ENCODE results near the gene SFT2D3.

DNA sequence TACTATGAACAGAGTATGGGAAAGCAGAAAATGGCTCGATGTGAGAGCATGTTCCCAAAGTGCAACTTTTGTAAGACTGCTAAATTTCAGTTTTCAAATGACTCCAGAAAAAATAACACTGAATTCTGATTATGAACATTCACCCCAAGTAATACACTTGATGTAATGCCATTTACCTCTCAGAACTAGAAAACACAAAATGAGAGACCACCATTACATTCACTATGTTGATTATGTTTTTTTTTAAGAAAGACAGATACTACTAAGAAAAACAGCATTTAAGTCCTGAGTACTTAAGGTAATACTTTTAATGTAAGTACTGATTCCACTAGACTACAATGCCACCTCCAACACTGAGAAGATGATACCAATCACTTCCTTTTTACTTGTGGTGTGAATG is 38.5 kb downstream of the SFT2D3 start:
- no peak for TF ChIP-seq GATA2 (IDR thresholded peaks at IDR 0.05; ENCODE audit: low read depth, low read length)
- no peak for TF ChIP-seq GATA3 (IDR thresholded peaks at IDR 0.05; ENCODE audit: low read depth, low read length)
